Middle frontal gyrus (tissue), 1 donor: ENCODE results near the gene C1orf122.
"Not testable (repeated sequence)": the region's sequence is repeated elsewhere in the genome, so short reads cannot be mapped to it uniquely, and the experiment has no call there.

Source experiments
- DNase-seq: peaks from one replicate; pipeline ENCODE4 v3.0.0-alpha.2; 2015; ENCODE audit warnings: low spot score; ENCODE audit errors: extremely low spot score

C1orf122 gene

GRCh38 chr1:37807555-37808368, at the start of gene C1orf122, which contains the start of gene YRDC:
C1orf122 (plus strand) TSS chr1:37807790; CDS start chr1:37808405, 615 bp downstream.
YRDC (minus strand) TSS chr1:37808208; CDS start chr1:37808180, 28 bp downstream.
- DNase-seq: peak; percentile 92

- DNase-seq: no peak
Observed at GRCh38 chr1:37759451-37759850, 48.1 kb upstream of the C1orf122 start.

GRCh38 chr1:37761416-37762095, 46.0 kb upstream of the C1orf122 start:
- DNase-seq: no peak

- no peak for DNase-seq
Observed at GRCh38 chr1:37762516-37762915, 45.1 kb upstream of the C1orf122 start.

GRCh38 chr1:37763791-37764413, 43.7 kb upstream of the C1orf122 start:
- DNase-seq: no peak

GRCh38 chr1:37764414-37764825, 43.2 kb upstream of the C1orf122 start:
- DNase-seq: no peak

- peak; percentile 47 for DNase-seq
Observed at GRCh38 chr1:37764888-37765441, 42.6 kb upstream of the C1orf122 start, which contains the start of gene EPHA10. EPHA10 (minus strand) TSS chr1:37765120; CDS start chr1:37765066, 54 bp downstream.

GRCh38 chr1:37765916-37766664, 41.5 kb upstream of the C1orf122 start:
- DNase-seq: no peak

GRCh38 chr1:37767488-37767887, 40.1 kb upstream of the C1orf122 start:
- DNase-seq: no peak

- DNase-seq: not testable (repeated sequence)
Observed at GRCh38 chr1:37771440-37771839, 36.1 kb upstream of the C1orf122 start.

GRCh38 chr1:37776946-37777516, 30.6 kb upstream of the C1orf122 start:
- DNase-seq: no peak

- no peak for DNase-seq
Observed at GRCh38 chr1:37778654-37779053, 28.9 kb upstream of the C1orf122 start.

GRCh38 chr1:37782491-37782890, 25.1 kb upstream of the C1orf122 start:
- no peak for DNase-seq

- DNase-seq: no peak
Observed at GRCh38 chr1:37792943-37793686, 14.5 kb upstream of the C1orf122 start.

GRCh38 chr1:37793773-37794371, 13.7 kb upstream of the C1orf122 start, which contains the start of gene MANEAL:
MANEAL (plus strand) TSS chr1:37793847; CDS start chr1:37794183, 336 bp downstream.
- peak; percentile 12 for DNase-seq

- DNase-seq: no peak
Observed at GRCh38 chr1:37794372-37795339, 12.9 kb upstream of the C1orf122 start.

- DNase-seq: no peak
Observed at GRCh38 chr1:37795340-37796125, 12.1 kb upstream of the C1orf122 start.
